HG03521 (cell line): ENCODE data around the gene SNTA1.
"Not testable (repeated sequence)": the region's sequence is repeated elsewhere in the genome, so short reads cannot be mapped to it uniquely, and the experiment has no call there.

Experiments used
- ATAC-seq: cut with Tn5 transposase; IDR thresholded peaks from one replicate; pipeline ENCODE4 v1.9.1; 2021; ENCODE audit warnings: mild to moderate bottlenecking, moderate library complexity; ENCODE audit not compliant: unreplicated experiment

The SNTA1 gene

DNA sequence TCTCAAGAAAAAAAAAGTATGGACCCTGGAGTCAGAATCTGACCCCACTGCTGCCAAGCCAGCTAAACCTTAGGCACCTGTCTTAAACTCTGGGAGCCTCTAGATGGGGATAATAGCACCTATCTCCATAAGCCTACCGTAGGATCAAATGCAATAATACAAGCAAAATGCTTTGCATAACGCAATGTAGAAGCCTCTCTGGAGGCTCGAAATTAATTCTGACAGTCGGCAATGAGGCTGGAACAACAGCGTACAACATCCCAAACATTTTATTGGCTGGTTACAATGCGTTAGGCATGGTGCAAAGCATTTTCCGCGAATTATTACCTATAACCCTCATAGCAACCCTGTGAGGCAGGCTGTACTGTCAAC is 42.8 kb downstream of the SNTA1 start:
- no peak for ATAC-seq

- ATAC-seq: no peak
Measured at GRCh38 chr20:33399924-33400323, 43.6 kb downstream of the SNTA1 start.

DNA sequence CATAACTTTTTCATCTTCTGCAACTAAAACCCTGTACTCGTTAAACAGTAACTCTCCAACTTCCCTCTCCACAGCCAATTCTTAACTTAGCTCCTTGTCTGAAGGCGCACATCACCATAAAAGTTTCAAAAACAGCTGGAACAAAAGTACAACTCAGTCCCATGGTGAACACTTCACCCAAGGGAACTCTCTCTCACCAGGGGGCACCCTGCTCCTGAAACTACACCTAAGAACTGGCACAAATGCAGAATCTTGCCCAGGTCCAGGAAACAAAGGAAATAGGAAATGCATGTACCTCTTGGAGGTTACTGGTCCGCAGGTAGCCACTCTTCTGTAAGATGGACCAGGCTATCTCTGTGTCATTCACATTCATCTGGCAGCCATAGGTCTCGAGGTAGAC is 48.8 kb downstream of the SNTA1 start:
- ATAC-seq: no peak

- no peak for ATAC-seq
Measured at GRCh38 chr20:33393609-33394008, 50.0 kb downstream of the SNTA1 start.

DNA sequence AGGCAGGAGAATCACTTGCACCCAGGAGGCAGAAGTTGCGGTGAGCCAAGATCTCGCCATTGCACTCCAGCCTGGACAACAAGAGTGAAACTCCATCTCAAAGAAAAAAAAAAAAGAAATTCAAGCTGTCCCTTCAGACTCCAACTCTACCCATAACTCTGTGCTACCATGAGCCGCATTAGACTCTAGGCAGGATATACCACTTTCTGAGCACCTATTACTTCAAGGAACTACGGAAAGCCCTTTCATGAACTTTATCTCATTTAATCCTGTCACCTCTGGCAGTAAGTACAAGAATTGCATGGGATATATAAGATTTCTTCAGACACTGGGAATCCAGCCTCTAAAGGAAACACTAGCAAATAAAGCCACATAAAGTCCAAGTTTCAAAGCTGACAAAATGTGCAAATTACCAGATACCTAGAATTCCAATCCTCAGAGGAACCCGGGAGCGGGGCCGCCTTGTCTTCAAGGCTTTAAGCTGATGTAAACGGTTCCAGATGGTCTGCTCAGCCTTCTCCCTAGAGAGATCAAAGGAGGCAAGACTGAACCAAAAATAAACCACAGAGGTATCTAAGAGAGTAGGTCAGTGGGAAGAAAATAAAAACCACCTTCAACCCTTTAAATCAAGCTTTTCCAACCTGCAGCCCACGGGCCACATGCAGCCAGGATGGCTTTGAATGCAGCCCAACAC is 51.7 kb downstream of the SNTA1 start:
- no peak for ATAC-seq

- ATAC-seq: not testable (repeated sequence)
Measured at GRCh38 chr20:33389326-33389725, 54.2 kb downstream of the SNTA1 start.

- no peak for ATAC-seq
Measured at GRCh38 chr20:33388268-33388667, 55.3 kb downstream of the SNTA1 start.

- no peak for ATAC-seq
Measured at GRCh38 chr20:33387177-33387576, 56.4 kb downstream of the SNTA1 start.

DNA sequence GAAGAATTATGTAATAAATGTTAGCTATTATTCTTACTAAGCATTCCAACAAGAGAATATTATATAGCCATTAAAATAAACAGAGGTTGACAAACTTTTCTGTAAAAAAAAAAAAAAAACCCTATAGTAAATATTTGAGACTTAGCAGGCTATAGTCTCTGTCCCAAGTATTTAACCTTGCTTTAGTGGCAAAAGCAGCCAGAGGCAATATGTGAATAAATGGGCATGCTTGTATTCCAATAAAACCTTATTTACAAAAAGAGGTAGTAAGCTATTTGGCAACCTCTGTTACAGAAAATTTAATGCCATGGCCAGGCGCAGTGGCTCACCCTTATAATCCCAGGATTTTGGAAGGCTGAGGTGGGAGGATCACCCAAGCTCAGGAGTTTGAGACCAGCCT is 56.9 kb downstream of the SNTA1 start:
- no peak for ATAC-seq

- no peak for ATAC-seq
Measured at GRCh38 chr20:33377366-33377765, 66.2 kb downstream of the SNTA1 start.

GRCh38 chr20:33373735-33374605 is 69.6 kb downstream of the SNTA1 start:
- no peak for ATAC-seq

DNA sequence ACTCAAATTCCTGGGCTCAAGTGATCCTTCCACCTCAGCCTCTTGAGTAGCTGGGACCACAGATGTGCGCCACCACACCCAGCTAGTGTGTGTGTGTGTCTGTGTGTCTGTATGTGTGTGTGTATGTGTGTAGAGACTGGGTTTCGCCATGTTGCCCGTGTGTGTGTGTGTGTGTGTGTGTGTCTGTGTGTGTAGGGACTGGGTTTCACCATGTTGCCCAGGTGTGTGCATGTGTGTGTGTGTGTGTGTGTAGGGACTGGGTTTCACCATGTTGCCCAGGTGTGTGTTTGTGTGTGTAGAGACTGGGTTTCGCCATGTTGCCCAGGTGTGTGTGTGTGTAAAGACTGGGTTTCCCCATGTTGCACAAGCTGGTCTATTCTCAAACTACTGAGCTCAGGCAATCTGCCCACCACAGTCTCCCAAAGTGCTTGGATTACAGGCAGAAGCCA is 70.5 kb downstream of the SNTA1 start:
- ATAC-seq: no peak

DNA sequence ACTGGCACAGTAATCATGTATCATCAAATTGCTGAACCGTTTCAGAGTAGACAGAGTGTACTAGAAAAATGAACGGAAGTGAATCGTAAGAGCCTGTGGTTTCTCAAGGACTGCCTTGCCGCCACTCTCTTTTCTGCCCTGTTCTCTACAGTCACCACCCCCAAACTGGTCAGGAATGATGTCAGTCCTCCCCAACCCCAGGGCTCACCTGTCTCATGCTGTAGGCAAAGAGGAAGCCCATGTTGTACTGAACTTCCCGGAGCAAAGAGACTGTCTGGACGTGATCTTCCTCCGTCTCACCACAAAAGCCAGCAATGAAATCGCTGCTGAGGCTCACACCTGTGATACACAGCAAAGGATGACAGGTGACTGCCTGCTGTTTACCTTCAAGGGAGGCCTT is 73.3 kb downstream of the SNTA1 start:
- ATAC-seq: no peak

DNA sequence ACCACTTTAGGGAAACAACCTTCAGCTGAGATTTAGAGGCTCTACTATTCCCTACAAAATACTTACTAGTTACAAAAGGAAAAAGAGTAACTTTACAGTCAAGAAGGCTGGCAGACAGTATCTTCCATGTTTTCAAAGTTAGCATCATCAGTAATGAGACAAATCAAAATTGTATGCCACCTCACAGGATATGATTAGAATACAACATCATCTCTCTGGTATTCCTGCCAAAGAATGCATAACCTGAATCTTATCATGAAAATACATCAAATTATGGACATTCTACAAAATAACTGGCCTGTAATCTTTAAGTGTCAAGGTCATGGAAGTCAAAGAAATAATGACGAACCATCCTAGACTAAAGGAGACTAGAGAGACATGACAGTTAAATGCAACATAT is 80.7 kb downstream of the SNTA1 start:
- no peak for ATAC-seq

GRCh38 chr20:33359399-33360261 is 83.9 kb downstream of the SNTA1 start:
- no peak for ATAC-seq
